GM12891 (cell line): ENCODE measurements around the gene PTPRN2.

Experiments
- PAX5 ChIP-seq: IDR thresholded peaks from 2 replicates; pipeline ENCODE4 v1.6.1; 2011; ENCODE audit warnings: low read length, moderate library complexity, mild to moderate bottlenecking; ENCODE audit not compliant: insufficient read depth, severe bottlenecking
- POLR2A ChIP-seq: IDR thresholded peaks from 2 replicates; pipeline ENCODE4 v1.6.1; 2011; ENCODE audit warnings: low read depth, low read length, control low read depth
- POLR2AphosphoS5 ChIP-seq: IDR thresholded peaks from 2 replicates; pipeline ENCODE4 v1.6.1; 2011; ENCODE audit warnings: low read depth, low read length, control low read depth
- SPI1 ChIP-seq: IDR thresholded peaks from 2 replicates; pipeline ENCODE4 v1.6.1; 2011; ENCODE audit warnings: low read depth, low read length, control low read depth
- TAF1 ChIP-seq: IDR thresholded peaks from 2 replicates; pipeline ENCODE4 v1.6.1; 2011; ENCODE audit warnings: low read depth, low read length, control low read depth

DNA sequence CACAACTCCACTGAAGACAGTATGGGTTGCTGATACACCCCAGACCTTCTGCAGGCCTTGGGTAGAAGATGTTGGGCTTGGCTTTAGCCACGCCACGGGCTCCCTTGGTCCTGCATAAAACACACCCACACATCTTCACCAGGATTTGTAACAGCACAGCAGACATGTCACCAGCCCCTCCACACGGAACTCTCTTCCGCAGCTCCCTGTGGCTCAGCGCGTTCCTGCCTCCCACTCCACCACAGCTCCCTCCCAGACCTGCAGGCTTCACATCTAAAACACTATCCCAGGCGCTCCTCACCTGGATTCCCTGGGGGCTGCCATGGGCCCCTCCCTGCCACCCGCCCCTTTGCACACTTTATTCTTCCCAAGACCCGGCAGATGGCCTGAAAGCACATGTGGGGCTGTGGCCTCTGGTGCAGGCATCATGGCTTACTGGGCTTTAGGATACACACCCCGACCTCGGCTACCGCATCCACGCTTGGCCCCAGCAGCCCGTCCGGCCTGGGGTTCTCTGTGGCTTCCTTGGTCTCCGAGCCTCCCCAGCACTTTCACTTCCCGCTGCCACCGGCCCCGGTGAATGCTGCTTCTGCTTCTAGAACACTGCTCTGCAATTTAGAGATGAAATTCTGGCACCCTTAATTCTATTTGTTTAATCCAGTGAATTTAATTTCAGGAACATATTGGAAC lies 818.0 kb downstream of the PTPRN2 start:
- TF ChIP-seq POLR2A: no peak
- no peak for TF ChIP-seq POLR2AphosphoS5
- TF ChIP-seq SPI1: no peak
- TF ChIP-seq TAF1: no peak
- no peak for TF ChIP-seq PAX5
